Measurements from ENCODE around the gene CLCN1. TPM values are rescaled to one million over a fixed set of nuclear protein-coding genes. Genes with fewer than 3 reads are reported as not detected.

Gene CLCN1
- total RNA-seq, 1 donor from 2014 or later: not detected

- no peak for DNase-seq (ENCODE audit: low spot score)
- H3F3A ChIP-seq (ENCODE audit: low read depth): peaks cover 12% of the 10 kb centered on the region
- no peak overlapping the region for H3K4me3 ChIP-seq
- no peak overlapping the region for H2AFZ ChIP-seq (replicated peaks)
- no peak overlapping the region for H3K27ac ChIP-seq
- Mint-ChIP-seq H3K36me3 (no peaks in the 10 kb centered on the region), H3K27me3 (ENCODE audit: insufficient read depth, low read depth) (peaks cover 13% of the 10 kb centered on the region), H3K9me3 (peaks cover 2% of the 10 kb centered on the region), H3K27ac (no peak overlapping the region), H3K4me1 (peaks cover 32% of the 10 kb centered on the region), H3K4me3 (no peak overlapping the region)
- H3K4me1 ChIP-seq: peaks cover 11% of the 10 kb centered on the region
- no peak for TF ChIP-seq CTCF (IDR thresholded peaks at IDR 0.05)
- no peak for TF ChIP-seq EZH2 (IDR thresholded peaks at IDR 0.05)
- no peak for TF ChIP-seq EZH2phosphoT487 (IDR thresholded peaks at IDR 0.05)
- no peak overlapping the region for H3K9ac ChIP-seq
- H3K27me3 ChIP-seq: no peaks in the 10 kb centered on the region
- H3K79me2 ChIP-seq (ENCODE audit: low read depth): no peaks in the 10 kb centered on the region
- H3K4me2 ChIP-seq: no peak overlapping the region
- H4K20me1 ChIP-seq (ENCODE audit: low read depth): no peaks in the 10 kb centered on the region
- no peaks in the 10 kb centered on the region for H3K36me3 ChIP-seq
- H3K9me3 ChIP-seq (ENCODE audit: low read depth): no peaks in the 10 kb centered on the region
Measured at GRCh38 chr7:143374561-143374960, 58.6 kb downstream of the CLCN1 start.

DNA sequence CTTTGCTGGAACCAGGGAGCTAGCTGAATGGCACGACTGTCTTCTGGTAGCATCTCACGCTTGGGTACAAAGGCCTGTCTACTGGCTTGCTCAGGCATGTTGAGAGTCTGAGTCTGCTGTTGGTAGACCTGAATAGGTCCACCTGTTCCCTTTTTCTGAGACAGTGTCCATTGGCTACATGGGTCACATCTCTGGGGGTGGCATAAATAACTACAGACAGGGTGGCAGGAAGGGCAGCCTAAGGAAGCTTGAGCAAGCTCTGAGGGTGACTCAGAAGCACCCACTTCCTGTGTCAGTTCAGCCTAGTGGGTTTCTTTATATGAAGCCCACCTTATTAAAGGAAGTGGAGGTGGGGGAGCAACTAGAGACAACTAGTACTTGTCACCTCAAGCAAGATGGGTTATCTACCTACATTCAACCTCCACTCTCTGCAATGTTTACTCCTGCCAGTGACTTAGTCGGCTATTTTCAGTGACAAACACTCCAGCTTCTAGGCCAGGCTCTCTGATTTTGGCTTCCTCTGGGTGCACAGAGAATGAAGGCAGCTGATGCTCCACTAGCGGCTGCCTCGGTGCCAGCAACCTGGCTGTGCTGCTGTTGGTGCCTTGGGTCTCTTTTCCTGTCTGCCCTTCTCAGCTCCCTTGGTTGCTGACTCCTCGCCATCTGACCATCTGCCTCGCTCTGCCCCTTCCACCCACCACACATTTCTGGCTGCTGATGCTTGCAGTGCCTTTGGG lies 59.6 kb downstream of the CLCN1 start:
- Mint-ChIP-seq H3K9me3 (peaks cover 2% of the 10 kb centered on the region), H3K27me3 (ENCODE audit: insufficient read depth, low read depth) (peaks cover 14% of the 10 kb centered on the region), H3K27ac (no peak overlapping the region), H3K4me3 (no peak overlapping the region), H3K36me3 (no peaks in the 10 kb centered on the region), H3K4me1 (peaks cover 29% of the 10 kb centered on the region)
- peaks cover 12% of the 10 kb centered on the region for H3F3A ChIP-seq (ENCODE audit: low read depth)
- no peak overlapping the region for H3K4me2 ChIP-seq
- no peak for TF ChIP-seq EZH2 (IDR thresholded peaks at IDR 0.05)
- TF ChIP-seq CTCF (IDR thresholded peaks at IDR 0.05): no peak
- no peak for TF ChIP-seq EZH2phosphoT487 (IDR thresholded peaks at IDR 0.05)
- H3K9ac ChIP-seq: no peak overlapping the region
- no peaks in the 10 kb centered on the region for H3K9me3 ChIP-seq (ENCODE audit: low read depth)
- H3K79me2 ChIP-seq (ENCODE audit: low read depth): no peaks in the 10 kb centered on the region
- H3K27me3 ChIP-seq: no peaks in the 10 kb centered on the region
- no peak overlapping the region for H3K4me3 ChIP-seq
- H3K4me1 ChIP-seq: peaks cover 15% of the 10 kb centered on the region
- no peak for DNase-seq (ENCODE audit: low spot score)
- no peaks in the 10 kb centered on the region for H4K20me1 ChIP-seq (ENCODE audit: low read depth)
- H2AFZ ChIP-seq (replicated peaks): no peak overlapping the region
- no peaks in the 10 kb centered on the region for H3K36me3 ChIP-seq
- H3K27ac ChIP-seq: no peak overlapping the region

GRCh38 chr7:143376396-143376795 lies 60.5 kb downstream of the CLCN1 start:
- no peak overlapping the region for H3K4me3 ChIP-seq
- DNase-seq (ENCODE audit: low spot score): no peak
- Mint-ChIP-seq H3K27ac (peak overlapping the region; percentile 68), H3K9me3 (peaks cover 2% of the 10 kb centered on the region), H3K36me3 (no peaks in the 10 kb centered on the region), H3K27me3 (ENCODE audit: insufficient read depth, low read depth) (peaks cover 14% of the 10 kb centered on the region), H3K4me1 (peaks cover 27% of the 10 kb centered on the region), H3K4me3 (no peak overlapping the region)
- H3K9ac ChIP-seq: no peak overlapping the region
- H3K4me1 ChIP-seq: peaks cover 15% of the 10 kb centered on the region
- H3K27me3 ChIP-seq: no peaks in the 10 kb centered on the region
- no peak overlapping the region for H3K27ac ChIP-seq
- peaks cover 1% of the 10 kb centered on the region for H3K79me2 ChIP-seq (ENCODE audit: low read depth)
- no peak overlapping the region for H3K4me2 ChIP-seq
- H2AFZ ChIP-seq (replicated peaks): no peak overlapping the region
- H4K20me1 ChIP-seq (ENCODE audit: low read depth): no peaks in the 10 kb centered on the region
- no peaks in the 10 kb centered on the region for H3K9me3 ChIP-seq (ENCODE audit: low read depth)
- peaks cover 14% of the 10 kb centered on the region for H3F3A ChIP-seq (ENCODE audit: low read depth)
- no peaks in the 10 kb centered on the region for H3K36me3 ChIP-seq
- no peak for TF ChIP-seq EZH2 (IDR thresholded peaks at IDR 0.05)
- TF ChIP-seq EZH2phosphoT487 (IDR thresholded peaks at IDR 0.05): no peak

DNA sequence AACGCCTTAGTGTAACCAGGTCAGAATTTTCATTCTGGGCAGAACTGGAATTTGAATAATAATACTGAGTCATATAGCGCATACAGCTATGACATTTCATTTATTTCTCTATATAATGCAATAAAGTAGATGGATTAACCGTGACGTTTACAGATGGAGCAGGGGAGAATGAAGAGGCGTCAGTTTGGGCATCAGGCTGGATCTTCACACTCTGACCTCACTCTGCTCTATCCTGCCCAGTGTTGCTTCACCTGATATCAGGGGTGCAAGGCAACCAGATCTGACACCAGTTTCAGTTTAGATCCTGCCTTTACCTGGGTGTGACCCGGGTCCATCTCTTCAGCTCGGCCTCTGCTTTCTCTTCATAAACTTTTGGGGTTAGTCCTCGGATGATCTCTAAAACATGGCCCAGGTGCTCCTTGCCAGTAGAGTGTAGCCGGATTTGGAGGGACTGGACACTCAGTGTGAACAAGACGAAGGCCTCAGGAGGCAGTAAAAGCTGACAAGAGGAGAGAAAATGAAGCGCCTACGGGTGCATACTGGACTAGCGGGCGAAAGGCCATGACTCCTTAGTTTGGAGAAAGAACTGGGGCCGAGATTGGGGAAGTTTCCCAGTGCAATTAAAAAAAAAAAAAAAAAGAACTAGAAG lies 63.8 kb downstream of the CLCN1 start:
- H3K27me3 ChIP-seq: no peaks in the 10 kb centered on the region
- no peak for DNase-seq (ENCODE audit: low spot score)
- H3K36me3 ChIP-seq: no peaks in the 10 kb centered on the region
- H3K4me2 ChIP-seq: peak overlapping the region; percentile 95
- no peaks in the 10 kb centered on the region for H3K36me3 Mint-ChIP-seq
- TF ChIP-seq EZH2 (IDR thresholded peaks at IDR 0.05) (no peak), CTCF (IDR thresholded peaks at IDR 0.05) (no peak), EZH2phosphoT487 (IDR thresholded peaks at IDR 0.05) (no peak)
- peaks cover 14% of the 10 kb centered on the region for H3F3A ChIP-seq (ENCODE audit: low read depth)
- no peak overlapping the region for H3K9ac ChIP-seq
- peaks cover 23% of the 10 kb centered on the region for H3K4me1 Mint-ChIP-seq
- H3K27me3 Mint-ChIP-seq (ENCODE audit: insufficient read depth, low read depth): peaks cover 11% of the 10 kb centered on the region
- no peak overlapping the region for H2AFZ ChIP-seq (replicated peaks)
- H4K20me1 ChIP-seq (ENCODE audit: low read depth): peaks cover 29% of the 10 kb centered on the region
- peak overlapping the region; percentile 36 for H3K27ac Mint-ChIP-seq
- H3K9me3 ChIP-seq (ENCODE audit: low read depth): no peaks in the 10 kb centered on the region
- peaks cover 20% of the 10 kb centered on the region for H3K4me1 ChIP-seq
- no peak overlapping the region for H3K27ac ChIP-seq
- peak overlapping the region; percentile 88 for H3K4me3 ChIP-seq
- H3K79me2 ChIP-seq (ENCODE audit: low read depth): peaks cover 35% of the 10 kb centered on the region
- H3K9me3 Mint-ChIP-seq: peaks cover 2% of the 10 kb centered on the region
- H3K4me3 Mint-ChIP-seq: peak overlapping the region; percentile 86
